ENCODE results near the gene ADAMTS15. TPM values are rescaled to one million over a fixed set of nuclear protein-coding genes. Genes with fewer than 3 reads are reported as not detected.

ADAMTS15 gene, protein sequence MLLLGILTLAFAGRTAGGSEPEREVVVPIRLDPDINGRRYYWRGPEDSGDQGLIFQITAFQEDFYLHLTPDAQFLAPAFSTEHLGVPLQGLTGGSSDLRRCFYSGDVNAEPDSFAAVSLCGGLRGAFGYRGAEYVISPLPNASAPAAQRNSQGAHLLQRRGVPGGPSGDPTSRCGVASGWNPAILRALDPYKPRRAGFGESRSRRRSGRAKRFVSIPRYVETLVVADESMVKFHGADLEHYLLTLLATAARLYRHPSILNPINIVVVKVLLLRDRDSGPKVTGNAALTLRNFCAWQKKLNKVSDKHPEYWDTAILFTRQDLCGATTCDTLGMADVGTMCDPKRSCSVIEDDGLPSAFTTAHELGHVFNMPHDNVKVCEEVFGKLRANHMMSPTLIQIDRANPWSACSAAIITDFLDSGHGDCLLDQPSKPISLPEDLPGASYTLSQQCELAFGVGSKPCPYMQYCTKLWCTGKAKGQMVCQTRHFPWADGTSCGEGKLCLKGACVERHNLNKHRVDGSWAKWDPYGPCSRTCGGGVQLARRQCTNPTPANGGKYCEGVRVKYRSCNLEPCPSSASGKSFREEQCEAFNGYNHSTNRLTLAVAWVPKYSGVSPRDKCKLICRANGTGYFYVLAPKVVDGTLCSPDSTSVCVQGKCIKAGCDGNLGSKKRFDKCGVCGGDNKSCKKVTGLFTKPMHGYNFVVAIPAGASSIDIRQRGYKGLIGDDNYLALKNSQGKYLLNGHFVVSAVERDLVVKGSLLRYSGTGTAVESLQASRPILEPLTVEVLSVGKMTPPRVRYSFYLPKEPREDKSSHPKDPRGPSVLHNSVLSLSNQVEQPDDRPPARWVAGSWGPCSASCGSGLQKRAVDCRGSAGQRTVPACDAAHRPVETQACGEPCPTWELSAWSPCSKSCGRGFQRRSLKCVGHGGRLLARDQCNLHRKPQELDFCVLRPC
- total RNA-seq: 0.05 TPM in 1 of 2 replicates, not detected in the other

DNA sequence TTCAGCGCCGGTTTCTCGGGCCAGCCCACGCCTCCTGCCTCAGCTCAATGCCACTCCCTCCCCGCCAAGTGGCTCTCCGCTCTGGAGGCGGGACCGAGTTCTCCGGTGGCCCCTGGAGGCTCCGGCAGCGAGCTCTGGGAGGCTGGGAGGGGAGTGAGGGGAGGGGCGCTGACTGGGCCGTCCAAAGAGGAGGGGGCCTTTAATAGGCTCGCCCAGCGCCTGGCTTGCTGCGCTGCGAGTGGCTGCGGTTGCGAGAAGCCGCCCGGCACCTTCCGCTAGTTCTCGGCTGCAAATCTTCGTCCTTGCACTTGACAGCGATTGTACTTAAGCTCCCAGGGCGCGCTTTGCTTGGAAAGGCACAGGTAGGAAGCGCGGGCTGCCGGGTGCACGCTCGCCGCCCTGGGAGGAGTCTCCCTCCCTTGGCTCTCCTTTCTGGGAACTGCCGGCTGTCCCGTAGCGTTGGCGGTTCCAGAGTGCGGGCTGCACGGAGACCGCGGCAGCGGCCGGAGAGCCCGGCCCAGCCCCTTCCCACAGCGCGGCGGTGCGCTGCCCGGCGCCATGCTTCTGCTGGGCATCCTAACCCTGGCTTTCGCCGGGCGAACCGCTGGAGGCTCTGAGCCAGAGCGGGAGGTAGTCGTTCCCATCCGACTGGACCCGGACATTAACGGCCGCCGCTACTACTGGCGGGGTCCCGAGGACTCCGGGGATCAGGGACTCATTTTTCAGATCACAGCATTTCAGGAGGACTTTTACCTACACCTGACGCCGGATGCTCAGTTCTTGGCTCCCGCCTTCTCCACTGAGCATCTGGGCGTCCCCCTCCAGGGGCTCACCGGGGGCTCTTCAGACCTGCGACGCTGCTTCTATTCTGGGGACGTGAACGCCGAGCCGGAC, at the start of gene ADAMTS15:
TSS of gene ADAMTS15 (plus strand) at position 230 of the 894 bp plus-strand sequence. CDS start at position 559, 329 bp downstream.

DNA sequence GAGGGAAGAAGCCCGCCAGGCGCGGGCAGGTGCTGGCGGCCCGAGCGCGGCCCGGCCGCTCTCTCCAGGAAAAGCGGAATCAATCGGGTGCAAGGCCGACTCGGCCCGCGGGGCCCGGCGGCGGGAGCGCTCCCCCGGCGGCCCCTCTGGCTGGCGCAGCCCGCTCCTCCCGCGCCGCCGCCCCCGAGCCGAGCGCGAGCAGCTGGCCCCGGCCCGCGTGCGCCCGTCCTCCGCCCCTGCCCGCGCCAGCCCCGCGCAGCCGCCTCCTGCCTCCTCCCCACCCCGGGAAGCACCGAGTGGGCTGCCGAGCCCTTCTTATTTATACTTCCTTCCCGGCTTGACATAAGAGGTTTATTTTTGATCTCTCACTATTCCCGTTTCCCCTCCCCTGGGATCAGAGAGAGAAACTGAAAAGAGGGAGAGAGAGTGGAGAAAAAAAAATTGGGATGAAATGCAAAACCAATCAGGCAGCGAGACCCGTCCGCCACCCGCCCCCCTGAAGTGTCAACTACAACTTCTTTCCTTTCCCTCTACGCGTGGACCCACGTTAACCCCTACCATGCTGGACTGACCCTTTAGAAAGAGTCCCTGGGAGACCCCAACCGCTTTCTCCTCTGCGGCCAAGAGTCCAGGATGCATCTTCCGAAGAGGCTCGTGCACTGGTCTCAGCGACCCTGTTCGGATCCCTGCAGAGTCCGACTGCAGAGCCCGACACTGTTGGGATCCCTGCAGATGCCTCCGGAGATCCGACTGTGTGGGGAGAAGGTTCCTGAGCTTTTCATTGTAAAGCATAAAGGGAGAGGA, 19.9 kb upstream of the ADAMTS15 start, which contains the start of gene ADAMTS8:
TSS of gene ADAMTS8 (minus strand) at position 294 of the 804 bp plus-strand sequence. CDS start 323 bp downstream, outside the sequence.

Other genes with a start within 250 kb of the ADAMTS15 start
- gene ZBTB44, start 133.7 kb upstream of the ADAMTS15 start, total RNA-seq: 8.3 and 11.7 TPM in 2 replicates
- not detected in 2 replicates for gene ADAMTS8, start 20.0 kb upstream of the ADAMTS15 start, total RNA-seq

Data from mammary microvascular endothelial cell (primary cell).